Liver (tissue), 3 donors: ENCODE data around the gene EPSTI1.

Experiments
- GABPA ChIP-seq, 2 donors: IDR thresholded peaks in 1 of 2; conservative IDR thresholded peaks in 1 of 2; 2 replicates each; pipeline ENCODE4 v1.6.1; 2016; ENCODE audit warnings: antibody characterized with exemption in 2 of 2, mild to moderate bottlenecking in 1 of 2, moderate library complexity in 1 of 2
- HNF4A ChIP-seq, 2 donors: conservative IDR thresholded peaks; 2 replicates each; pipeline ENCODE4 v1.6.1; 2016; ENCODE audit warnings: antibody characterized with exemption in 2 of 2, mild to moderate bottlenecking in 2 of 2
- HNF4G ChIP-seq: IDR thresholded peaks from 2 replicates; pipeline ENCODE4 v1.6.1; 2016; ENCODE audit warnings: antibody characterized with exemption
- RAD21 ChIP-seq, 2 donors: IDR thresholded peaks; 2 replicates each; pipeline ENCODE4 v1.6.1; 2016; ENCODE audit warnings: antibody characterized with exemption in 2 of 2, mild to moderate bottlenecking in 2 of 2
- YY1 ChIP-seq: IDR thresholded peaks from 2 replicates; pipeline ENCODE4 v1.6.1; 2016; ENCODE audit warnings: antibody characterized with exemption, mild to moderate bottlenecking
- TF ChIP-seq, protein P1 (sequence below): fragments of 150-350 bp; IDR thresholded peaks from 2 replicates; pipeline ENCODE4 v1.5.1; 2017; ENCODE audit warnings: improper control_type of control experiment, low read depth, low read length; ENCODE audit not compliant: missing input control
- TF ChIP-seq, protein P2 (sequence below): IDR thresholded peaks from 2 replicates; pipeline ENCODE4 v1.6.1; 2016; ENCODE audit warnings: antibody characterized with exemption
- TF ChIP-seq, protein P3 (sequence below): IDR thresholded peaks from 2 replicates; pipeline ENCODE4 v1.6.1; 2016; ENCODE audit warnings: antibody characterized with exemption, mild to moderate bottlenecking
- donor health status: healthy.
- donor health status: healthy.

DNA sequence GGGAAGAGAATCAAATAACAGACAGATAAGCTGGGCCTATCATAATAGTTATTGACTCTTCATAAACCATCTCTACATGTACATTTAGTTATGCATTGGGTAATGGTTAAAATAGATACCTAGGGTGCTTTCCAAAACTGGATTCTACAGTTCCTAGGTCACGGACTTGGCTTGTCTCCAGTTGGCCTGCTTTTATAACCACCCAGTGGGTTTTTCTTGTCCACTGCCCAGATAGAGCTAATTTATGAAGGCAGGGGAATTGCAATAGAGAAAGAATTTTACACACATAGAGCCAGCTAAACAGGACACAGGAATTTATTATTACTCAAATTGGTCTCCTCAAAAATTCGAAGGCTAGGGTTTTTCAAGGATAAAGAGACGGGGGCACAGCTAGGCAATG is 113.3 kb downstream of the EPSTI1 start:
- TF ChIP-seq, protein P1, sequence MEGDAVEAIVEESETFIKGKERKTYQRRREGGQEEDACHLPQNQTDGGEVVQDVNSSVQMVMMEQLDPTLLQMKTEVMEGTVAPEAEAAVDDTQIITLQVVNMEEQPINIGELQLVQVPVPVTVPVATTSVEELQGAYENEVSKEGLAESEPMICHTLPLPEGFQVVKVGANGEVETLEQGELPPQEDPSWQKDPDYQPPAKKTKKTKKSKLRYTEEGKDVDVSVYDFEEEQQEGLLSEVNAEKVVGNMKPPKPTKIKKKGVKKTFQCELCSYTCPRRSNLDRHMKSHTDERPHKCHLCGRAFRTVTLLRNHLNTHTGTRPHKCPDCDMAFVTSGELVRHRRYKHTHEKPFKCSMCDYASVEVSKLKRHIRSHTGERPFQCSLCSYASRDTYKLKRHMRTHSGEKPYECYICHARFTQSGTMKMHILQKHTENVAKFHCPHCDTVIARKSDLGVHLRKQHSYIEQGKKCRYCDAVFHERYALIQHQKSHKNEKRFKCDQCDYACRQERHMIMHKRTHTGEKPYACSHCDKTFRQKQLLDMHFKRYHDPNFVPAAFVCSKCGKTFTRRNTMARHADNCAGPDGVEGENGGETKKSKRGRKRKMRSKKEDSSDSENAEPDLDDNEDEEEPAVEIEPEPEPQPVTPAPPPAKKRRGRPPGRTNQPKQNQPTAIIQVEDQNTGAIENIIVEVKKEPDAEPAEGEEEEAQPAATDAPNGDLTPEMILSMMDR, result no peak
- TF ChIP-seq HNF4A (conservative IDR thresholded peaks at IDR 0.05) (no peak), HNF4G (no peak), YY1 (no peak), GABPA (IDR thresholded peaks at IDR 0.05 in 1 of 2, conservative IDR thresholded peaks at IDR 0.05 in 1 of 2) (no peak), RAD21 (IDR thresholded peaks at IDR 0.05) (no peak)
- TF ChIP-seq, protein P2, sequence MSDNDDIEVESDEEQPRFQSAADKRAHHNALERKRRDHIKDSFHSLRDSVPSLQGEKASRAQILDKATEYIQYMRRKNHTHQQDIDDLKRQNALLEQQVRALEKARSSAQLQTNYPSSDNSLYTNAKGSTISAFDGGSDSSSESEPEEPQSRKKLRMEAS, result no peak
- TF ChIP-seq, protein P3, sequence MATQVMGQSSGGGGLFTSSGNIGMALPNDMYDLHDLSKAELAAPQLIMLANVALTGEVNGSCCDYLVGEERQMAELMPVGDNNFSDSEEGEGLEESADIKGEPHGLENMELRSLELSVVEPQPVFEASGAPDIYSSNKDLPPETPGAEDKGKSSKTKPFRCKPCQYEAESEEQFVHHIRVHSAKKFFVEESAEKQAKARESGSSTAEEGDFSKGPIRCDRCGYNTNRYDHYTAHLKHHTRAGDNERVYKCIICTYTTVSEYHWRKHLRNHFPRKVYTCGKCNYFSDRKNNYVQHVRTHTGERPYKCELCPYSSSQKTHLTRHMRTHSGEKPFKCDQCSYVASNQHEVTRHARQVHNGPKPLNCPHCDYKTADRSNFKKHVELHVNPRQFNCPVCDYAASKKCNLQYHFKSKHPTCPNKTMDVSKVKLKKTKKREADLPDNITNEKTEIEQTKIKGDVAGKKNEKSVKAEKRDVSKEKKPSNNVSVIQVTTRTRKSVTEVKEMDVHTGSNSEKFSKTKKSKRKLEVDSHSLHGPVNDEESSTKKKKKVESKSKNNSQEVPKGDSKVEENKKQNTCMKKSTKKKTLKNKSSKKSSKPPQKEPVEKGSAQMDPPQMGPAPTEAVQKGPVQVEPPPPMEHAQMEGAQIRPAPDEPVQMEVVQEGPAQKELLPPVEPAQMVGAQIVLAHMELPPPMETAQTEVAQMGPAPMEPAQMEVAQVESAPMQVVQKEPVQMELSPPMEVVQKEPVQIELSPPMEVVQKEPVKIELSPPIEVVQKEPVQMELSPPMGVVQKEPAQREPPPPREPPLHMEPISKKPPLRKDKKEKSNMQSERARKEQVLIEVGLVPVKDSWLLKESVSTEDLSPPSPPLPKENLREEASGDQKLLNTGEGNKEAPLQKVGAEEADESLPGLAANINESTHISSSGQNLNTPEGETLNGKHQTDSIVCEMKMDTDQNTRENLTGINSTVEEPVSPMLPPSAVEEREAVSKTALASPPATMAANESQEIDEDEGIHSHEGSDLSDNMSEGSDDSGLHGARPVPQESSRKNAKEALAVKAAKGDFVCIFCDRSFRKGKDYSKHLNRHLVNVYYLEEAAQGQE, result no peak
